ENCODE measurements around the gene LYPLA2. TPM values are rescaled to one million over a fixed set of nuclear protein-coding genes. Genes with fewer than 3 reads are reported as not detected.

Gene LYPLA2
- total RNA-seq, 1 donor from 2014 or later, result 68.6 TPM

DNA sequence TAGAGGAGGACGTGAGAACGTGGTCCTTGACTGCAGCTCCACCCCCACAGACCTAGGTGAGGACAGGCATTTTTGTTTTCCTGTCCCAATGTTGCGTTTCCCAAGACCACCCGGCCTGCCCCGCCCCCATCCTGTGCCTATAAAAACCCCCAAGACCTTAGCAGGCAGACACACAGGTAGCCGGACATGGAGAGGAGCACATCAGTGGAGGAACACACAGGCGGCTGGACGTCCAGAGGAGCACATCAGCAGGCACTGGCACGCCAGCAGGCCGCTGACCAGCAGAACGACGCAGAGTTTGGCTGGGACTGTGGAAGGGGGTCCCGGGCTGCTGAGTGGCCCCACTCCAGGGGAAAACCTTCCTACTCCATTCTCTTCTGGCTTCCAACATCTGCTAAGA lies 47.0 kb downstream of the LYPLA2 start:
- no peak for DNase-seq (ENCODE audit: low spot score)

DNA sequence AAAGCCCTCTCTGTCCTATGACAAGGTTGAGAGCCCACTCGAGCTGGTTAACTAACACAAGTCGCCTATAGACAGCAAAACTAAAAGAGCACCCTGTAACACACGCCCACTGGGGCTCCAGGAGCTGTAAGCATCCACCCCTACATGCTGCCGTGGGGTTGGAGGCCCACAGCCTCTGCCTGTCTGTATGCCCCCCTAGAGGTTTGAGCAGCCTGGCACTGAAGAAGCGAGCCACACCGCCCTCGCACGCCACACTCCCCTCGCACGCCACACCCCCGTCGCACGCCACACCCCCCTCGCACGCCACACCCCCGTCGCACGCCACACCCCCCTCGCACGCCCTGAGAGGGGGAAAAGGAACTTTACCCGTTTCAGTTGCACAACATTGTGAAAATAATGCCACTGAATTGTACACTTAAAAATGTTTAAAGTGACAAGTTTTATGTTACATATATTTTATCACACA lies 47.5 kb downstream of the LYPLA2 start:
- DNase-seq (ENCODE audit: low spot score), result peak; percentile 75

DNA sequence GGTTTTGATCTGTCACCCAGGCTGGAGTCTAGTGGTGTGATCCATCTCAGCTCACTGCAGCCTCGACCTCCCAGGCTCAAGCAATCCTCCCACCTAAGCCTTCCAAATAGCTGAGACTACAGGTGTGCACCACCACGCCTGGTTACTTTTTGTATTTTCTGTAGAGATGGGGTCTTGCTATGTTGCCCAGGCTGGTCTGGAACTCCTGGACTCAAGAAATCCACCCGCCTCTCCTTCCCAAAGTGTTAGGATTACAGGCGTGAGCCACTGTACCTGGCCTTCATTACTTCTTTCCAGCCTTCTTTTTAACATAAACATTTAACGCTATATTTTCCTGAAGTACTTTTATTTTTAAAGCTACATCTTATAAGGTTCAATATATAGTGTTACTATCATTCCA lies 52.7 kb downstream of the LYPLA2 start:
- no peak for DNase-seq (ENCODE audit: low spot score)

Other genes starting within 250 kb of the LYPLA2 start
- gene ID3, start 231.6 kb upstream of the LYPLA2 start, total RNA-seq, result 81.0 TPM
- 1,350 TPM for gene RPL11, start 99.3 kb upstream of the LYPLA2 start, total RNA-seq
- gene ELOA, start 47.7 kb upstream of the LYPLA2 start, total RNA-seq, result 45.6 TPM
- gene PITHD1, start 12.7 kb upstream of the LYPLA2 start, total RNA-seq, result 44.1 TPM
- 77.2 TPM for gene GALE, start 9.6 kb downstream of the LYPLA2 start, total RNA-seq
- 54.1 TPM for gene HMGCL, start 34.3 kb downstream of the LYPLA2 start, total RNA-seq
- gene FUCA1, start 77.1 kb downstream of the LYPLA2 start, total RNA-seq, result 72.3 TPM
- gene CNR2, start 122.2 kb downstream of the LYPLA2 start, total RNA-seq, result not detected
- gene PNRC2, start 168.7 kb downstream of the LYPLA2 start, total RNA-seq, result 101 TPM
- 126 TPM for gene SRSF10, start 189.2 kb downstream of the LYPLA2 start, total RNA-seq